GM18867 (cell line): ENCODE results near the gene GRB10.

ENCODE experiments used
- ATAC-seq: cut with Tn5 transposase; IDR thresholded peaks from one replicate; pipeline ENCODE4 v1.9.1; 2021; ENCODE audit warnings: mild to moderate bottlenecking, moderate library complexity; ENCODE audit not compliant: unreplicated experiment

GRB10 gene

DNA sequence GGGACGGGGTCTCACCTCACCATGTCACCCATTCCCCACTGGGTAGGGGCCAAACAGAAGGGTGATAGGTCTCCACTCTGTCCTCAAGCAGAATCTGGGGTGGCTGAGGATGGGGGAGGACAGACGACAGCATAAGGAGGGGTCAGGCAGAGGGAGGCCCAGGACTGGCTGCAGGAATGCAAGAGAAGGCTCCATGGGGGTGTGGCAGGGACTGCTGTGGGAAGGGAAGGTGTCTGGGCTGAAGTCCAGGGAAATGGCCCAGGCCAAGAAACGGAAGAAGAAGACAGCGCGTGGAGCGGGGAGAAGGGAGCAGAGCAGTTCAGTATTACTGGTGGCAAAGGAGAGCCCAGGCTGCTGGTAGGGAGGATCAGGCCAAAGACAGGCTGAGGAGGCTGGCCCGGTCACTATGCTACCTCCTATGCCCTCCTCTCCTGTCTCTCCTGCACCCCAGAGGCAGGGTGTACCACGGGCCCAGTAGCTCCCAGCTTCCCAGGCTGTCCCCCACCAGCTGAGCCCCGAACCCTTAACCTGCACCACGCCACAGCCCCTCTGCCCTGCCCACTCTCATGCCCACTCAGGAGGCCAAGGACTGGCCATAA, 60.9 kb downstream of the GRB10 start:
- ATAC-seq: no peak

DNA sequence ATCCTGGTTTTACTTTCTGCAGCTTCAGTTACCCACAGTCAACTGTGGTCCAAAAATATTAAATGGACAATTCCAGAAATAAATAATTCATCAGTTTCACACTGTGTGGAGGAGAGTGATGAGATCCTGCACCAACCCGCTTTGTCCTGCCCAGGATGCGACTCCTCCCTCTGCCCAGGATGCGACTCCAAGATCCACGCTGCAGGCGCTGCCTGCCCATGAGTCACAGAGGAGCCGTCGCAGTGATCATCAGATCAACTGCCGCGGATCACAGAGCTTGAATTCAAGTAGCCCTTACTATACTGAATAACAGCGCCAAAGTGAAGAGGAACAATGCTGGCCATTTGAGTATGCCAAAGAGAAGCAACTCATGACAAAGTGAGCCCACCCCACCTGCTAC, 61.5 kb downstream of the GRB10 start:
- no peak for ATAC-seq

DNA sequence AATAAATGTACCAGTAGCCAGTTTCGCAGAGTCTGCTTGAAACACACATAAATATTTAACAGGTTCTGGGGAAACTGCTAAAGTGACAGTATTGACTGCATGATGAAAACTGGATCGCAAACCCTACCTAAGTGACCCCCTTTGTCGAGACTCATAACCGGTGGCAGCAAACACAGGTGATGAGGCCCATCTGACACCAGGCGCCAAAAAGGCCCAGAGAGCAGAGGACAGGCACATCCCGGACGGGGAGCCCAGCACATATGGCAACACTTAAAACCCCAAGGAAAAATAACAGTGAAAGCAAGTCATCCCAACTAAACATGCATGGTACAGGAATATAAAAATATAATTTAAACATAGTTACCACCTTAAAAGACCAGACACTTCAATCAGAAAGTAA, 62.4 kb downstream of the GRB10 start:
- no peak for ATAC-seq

DNA sequence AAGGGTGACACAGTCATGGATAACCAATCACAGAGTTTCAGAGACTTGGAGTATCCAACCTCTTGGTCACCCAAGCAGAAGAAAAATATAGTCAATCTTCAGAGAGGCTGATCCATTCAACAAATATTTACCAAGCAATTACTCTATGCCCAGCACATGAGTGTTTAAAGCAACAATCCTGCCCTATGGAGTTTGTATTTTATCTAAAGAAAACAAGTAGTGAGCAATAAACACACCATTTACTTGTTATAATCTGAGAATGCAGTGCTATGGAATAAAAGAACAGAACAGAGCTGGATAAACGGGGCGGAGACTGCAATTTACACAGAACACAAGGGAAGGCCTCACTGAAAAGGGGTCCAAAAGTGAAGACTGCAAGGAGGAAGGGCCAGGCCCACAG, 63.8 kb downstream of the GRB10 start:
- no peak for ATAC-seq

DNA sequence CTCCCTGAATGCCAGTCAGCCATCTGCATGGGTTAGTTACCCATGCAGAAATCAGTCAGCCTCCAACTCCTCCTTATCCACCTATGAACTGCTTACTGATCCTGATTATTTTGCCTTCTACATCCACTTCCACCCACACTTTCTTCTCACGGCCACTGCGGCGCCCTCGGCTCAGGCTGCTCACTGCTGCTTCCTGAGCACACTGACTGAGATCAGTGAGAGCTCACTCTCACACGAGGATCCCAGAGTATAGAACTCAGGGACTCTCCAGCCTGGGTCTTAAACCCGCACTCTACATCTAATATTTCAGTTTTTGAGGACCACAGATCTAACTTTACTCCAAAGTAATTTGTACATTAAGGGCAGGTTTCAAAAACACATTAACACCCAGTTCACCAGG, 64.4 kb downstream of the GRB10 start:
- ATAC-seq: no peak

DNA sequence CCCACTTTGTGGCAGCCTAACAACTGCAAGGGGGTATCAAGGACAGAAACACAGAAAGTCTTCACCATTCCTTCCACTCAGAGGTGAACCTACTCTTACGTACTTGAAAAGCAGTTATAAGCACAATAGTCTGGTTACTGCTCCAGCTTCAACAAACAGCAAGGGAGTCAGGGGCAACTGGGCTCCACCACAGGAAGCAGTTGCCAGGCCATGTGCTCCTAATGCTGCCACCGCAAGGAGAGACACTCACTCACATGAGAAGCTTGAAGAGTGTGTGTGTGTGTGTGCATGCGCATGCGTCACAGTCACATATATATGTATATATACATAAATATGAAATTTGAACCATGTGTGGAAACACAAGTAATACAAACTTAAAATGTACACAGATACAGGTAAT, 65.5 kb downstream of the GRB10 start:
- no peak for ATAC-seq

DNA sequence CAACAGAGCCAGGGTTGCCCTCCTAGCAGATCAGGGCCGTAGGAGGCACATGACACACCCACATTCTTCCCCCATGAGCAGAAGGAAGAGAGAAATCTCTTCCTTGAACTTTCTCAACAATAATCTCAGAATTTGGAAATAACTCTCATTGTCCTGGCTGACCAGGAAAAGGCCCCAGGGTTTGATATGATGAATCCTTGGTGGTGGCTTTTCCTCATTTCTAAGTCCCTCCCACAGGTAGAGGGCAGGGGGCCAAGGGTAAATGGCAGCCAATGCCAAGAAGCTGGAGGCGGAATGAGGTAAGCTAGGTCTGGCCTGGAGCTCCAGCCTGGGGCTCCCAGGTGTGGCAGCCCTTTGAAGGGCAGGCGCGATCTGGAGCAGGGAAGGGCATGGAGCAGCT, 67.8 kb downstream of the GRB10 start:
- ATAC-seq: no peak

DNA sequence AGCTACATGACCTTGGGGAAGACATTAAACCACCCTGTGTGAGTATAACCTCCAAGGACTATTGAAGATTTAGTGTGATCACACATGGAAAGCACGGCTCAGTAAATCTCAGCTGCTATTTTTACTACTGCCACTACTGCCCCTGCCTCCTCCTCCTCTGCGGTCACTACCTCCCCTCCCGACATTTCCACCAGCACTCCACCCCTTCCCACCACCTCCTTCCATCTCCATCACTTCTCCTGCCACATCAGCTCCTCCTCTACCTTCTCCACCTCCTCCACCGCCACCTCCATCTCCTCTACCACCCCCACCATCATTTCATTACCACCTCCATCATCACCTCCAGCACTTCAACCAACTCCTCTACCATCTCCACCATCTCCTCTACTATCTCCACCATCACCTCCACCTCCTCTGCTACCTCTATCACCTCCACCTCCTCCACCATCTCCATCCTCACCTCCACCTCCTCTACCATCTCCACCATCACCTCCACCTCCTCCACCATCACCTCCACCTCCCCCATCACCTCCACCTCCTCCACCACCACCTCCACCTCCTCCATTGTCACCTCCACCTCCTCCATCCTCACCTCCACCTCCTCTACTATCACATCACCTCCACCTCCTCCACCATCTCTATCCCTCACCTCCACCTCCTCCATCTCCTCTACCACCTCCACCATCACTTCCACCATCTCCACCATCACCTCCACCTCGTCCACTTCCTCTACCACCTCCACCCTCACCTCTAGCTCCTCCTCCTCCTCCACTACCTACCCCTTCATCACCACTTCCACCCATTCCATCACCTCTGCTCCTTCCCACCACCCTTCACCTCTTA, 69.4 kb downstream of the GRB10 start:
- ATAC-seq: no peak

DNA sequence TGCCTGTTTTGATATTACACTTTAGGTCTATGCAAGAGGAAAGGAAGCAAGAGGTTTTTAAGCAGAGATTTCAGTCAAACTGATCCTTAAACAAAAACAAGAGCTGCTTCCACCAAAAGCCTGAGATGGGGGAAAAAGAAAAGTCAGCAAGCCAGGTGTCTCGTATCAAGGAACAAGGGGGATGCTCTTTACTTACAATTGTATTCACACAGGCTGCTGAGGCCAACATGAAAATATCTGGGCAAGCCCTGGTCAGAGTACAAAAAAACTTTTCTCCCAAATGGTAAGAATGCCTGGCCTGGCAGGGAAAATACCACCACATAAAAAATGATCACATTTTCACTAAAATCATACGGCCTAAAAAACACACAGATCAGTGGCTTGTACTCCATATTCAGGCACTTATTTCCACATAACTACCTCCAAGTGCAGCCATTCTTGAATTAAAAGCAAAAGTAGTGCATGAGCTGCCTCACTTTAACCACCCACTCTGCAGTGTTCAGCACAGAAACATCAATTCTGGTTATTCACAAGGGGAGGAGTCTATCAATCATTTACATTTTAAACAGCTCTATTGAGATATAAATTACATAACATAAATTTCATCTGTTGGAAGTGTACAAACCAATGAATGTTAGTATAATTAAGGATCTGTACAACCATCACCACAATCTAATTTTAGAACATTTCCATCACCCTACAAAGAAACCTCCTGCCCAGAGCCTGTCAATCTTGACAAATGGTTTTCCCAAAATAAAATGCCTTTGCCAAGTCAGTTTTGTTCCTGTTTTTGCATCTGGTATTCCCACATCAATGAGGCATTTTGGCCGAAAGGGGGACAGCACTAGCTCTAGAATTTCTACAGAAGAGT, 70.2 kb downstream of the GRB10 start:
- ATAC-seq: no peak

DNA sequence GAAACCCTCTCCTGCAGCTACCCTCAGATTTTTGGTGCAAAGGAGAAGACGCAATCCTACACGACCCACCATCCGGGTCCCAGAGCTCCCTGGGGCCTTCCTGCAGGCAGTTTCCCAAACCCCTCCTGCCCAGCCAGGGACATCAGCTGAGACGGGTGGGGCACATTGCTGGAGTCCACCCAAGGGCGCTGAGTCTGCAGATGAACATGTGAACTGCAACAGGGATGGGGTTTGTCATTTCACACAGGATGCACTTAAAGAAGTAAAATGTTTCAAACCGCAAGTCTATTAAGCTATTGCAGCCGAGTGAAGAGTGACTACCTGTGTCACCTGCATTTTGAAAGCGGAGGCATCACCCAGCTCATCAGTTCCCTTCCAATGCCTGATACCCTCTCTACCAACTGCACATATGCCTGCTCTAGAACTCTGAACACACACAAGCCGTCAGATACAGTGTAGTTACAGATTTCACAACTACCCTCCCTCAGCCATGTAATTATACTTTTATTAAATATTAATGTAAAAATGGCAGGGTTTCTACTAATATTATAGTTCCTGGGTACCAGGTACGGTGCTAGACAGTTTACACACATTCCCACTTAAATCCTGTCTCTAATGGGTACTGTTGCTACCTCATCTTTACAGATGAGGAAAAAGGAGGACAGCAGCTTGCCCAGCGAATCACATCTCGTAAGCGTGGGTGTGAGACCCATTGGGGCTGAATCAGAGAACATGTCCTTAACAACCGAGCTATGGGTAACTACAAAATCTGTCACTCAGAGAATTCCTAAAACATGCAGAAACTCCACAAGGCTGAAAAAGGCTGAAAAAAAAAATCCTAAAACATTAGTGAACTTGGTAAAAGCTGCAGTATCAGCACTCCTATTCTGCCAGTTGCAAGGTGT, 71.2 kb downstream of the GRB10 start:
- no peak for ATAC-seq

DNA sequence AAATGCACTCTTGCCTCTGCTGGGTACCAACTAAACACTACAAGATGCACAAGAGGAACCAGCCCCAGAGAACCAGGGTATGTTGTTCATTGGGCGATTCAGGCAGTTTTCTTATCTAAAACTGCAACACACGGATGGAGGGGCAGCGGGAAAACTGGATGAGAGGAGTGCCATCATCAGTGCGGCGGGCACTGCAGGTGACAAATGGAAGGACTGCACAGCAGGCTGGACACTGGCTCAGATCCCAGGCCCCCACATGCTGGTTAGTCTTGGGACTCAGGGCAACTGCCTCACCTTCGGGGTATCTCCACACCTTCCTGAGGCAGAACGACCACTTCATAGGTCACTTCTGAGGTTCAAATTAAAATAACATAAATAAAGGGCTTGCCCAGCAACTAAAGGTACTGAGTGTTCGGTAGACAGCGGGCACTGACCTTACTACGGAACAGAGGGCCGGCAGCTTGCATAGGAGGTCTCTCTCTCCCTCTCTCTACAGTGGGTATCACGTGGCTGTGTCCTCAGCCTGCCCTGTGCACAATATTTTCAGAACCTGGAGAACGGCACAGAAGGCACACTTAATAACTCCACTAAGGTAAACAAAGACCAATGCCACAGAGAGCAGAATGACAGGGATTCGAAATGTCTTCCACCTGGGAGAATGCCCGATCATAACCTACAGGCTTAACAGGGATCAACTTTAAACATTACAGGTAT, 72.1 kb downstream of the GRB10 start:
- ATAC-seq: no peak

DNA sequence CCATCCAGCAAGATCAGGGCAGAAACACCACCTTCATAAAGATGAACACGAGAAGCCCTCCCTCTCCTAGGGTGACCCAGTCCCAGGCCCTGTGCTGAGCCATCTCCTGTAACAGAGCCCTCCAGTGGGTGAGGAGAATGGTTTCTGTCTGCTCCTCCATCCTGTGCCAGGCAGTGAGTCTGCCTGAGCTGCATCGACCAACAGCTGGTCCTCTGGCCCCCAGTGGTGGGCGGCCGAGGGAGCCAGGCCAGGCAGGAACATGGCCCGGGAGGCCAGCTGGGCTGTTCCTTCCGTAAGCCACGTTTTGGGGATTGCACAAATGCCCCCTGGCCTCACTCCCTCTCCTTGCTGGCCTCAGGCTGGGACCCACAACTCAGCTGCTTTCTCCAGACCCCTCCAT, 73.5 kb downstream of the GRB10 start:
- ATAC-seq: no peak

DNA sequence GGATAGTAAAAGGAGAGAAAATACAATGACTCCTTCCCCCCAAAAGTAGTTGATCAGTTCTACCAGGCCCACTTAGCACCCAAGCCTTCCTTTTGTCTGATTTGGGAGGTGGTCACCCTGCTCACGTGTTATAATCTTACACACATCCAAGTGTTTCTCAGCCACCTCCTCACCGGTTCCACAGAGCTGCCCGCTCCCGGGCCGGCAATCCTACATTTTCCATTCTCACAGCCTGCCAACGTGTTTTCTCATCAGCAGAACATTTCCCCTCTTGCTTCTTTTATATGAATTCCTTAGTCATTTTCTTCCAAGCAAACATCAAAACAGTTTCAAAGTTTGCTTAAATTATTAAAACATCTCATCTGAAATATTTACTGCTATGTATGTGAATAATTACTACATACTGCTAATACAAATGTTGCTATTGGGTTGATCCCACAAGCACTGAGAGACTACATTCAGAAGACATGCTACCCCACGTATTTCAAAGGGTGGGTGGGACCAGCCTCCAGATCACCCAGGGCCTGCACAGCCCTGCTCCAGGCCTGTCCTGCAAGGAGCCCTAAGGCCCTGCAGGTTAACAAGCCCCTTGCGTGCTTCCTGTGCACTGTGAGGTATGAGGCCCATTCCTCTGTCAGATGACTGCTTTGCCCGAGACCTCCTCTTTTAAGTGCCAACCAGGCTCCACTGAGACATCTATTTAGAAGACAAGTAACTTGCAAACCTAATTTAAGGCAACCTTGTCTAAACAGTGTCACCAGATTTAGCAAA, 75.3 kb downstream of the GRB10 start:
- ATAC-seq: no peak

DNA sequence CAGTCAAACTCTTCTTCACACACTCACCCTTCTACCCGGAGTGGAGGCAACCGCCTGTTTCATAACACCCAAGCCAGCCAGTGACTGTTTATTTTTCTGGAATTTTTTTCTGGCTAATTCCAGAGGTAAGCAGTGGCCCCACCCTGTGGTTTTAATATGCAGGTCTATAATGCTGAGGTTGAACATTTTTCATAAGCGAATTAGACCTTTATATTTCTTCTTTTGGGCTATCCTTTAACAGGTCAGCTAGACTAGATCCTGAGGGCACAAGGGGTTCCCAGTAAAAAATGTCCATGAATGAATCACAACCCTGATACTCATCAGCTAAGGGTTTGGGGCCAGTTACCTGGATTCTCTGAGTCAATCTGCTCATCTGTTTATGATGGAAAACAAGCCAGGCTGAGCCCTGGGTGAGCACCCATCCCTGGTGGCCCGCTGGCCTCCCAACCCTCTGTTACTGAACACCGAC, 76.2 kb downstream of the GRB10 start:
- ATAC-seq: no peak

DNA sequence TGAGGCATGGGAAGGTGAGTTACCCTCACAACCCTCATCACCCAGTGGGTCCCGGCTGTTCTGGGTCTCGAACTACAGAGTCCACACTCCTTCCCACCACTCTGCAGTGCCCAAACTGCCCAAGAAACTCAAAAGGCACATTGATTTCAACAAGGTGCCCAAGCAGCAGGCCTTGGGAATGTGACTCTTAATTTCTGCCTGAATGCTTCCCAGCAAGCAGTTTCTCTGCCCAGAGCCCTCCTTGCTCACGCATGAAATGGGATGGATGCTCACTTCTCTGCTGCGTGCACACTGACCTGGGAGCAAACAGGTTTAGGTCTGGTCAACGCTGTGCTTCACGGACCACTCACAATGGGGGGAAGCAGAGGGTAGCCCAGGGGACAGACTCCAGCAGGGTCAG, 77.9 kb downstream of the GRB10 start:
- no peak for ATAC-seq

DNA sequence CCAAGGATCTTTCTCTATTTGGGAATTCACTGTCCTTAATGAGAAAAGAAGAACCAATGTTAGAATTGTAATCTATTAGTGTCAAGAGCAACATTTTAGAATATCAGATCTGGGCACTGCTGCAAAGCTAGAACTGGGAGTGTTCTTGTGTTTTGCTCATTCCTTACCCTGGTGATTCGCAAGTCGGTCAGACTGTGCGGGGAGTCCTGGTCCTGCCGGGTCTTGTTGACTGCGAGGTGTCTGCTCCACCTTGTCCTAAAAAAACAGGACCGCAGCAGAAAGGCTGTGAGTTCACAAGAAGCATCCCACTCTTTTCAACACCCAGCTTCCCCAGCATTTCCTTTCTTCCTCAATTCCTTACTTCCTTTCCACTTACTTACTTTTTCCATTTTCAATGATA, 79.0 kb downstream of the GRB10 start:
- ATAC-seq: no peak

DNA sequence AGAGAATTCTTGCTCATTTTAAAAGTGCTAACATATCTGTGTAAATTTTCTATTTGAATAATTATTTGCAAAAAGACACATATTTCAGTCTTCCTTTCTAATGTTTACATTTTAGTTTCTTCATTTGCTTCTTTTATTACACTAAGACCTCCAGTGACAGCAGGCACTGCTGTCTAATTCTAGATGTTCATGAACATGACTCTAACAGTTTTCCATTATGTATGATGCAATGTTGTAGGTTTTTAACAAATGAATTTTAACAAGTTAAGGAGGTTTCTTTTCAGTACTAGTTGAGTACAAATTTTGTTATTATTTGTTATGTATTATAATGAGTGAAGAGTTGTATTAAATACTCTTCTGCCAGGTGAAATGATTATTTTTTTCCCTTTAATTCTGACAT, 83.6 kb downstream of the GRB10 start:
- ATAC-seq: no peak

DNA sequence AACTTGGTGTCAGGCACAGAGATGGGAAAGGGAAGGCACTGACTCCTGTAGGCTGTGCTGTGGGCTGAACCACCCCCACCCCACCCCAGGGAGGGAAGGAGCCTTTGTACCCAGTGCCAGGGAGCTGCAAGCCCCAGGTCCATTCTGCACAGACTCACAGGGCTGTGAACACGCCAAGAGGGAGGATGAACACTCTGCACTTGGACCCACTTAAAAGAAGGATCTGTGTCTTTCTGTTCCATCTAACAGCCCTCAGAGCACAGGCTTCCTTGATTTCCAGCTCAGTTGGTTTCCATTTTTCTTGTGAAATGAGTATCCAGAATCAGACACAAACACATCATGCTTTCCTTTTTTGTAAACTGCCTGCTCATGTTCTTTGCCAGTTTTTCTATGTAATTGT, 84.9 kb downstream of the GRB10 start:
- ATAC-seq: no peak
